GM12892 (cell line): ENCODE measurements around the gene SMIM22.

Experiments used
- POLR2A ChIP-seq: IDR thresholded peaks from 2 replicates; pipeline ENCODE4 v1.6.1; 2011; ENCODE audit warnings: low read depth, low read length, control low read depth
- TAF1 ChIP-seq: IDR thresholded peaks from 2 replicates; pipeline ENCODE4 v1.6.1; 2011; ENCODE audit warnings: low read depth, mild to moderate bottlenecking, control low read depth, low read length, borderline replicate concordance

DNA sequence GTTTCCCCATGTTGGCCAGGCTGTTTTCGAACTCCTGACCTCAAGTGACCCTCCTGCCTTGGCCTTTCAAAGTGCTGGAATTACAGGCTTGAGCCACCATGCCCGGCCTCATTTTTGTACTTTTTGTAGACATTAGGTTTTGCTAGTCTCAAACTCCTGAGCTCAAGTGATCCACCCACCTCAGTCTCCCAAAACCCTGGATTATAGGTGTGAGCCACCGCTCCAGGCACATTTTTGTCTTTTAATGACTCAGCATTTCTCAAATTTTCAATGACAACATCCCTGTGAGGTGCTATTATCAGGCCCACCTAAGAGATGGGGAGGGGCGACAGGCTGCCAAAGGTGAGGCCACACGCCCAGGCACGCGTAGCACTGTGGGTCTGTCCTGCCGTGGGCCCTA lies 8.1 kb upstream of the SMIM22 start:
- TF ChIP-seq POLR2A, result no peak
- TF ChIP-seq TAF1, result no peak
